SJSA1 (cell line): ENCODE data around the gene SOX9. TPM values are rescaled to one million over a fixed set of nuclear protein-coding genes. Genes with fewer than 3 reads are reported as not detected.
"Not testable (repeated sequence)": the region's sequence is repeated elsewhere in the genome, so short reads cannot be mapped to it uniquely, and the experiment has no call there.

Source experiments
- DNase-seq, 2 experiments: peaks; one replicate each; pipeline ENCODE4 v3.0.0-alpha.2; 2015 to 2020; ENCODE audit warnings: low spot score in 2 of 2, low read depth in 1 of 2
- H3K27ac ChIP-seq: fragments of 250-450 bp; sonication (Bioruptor Pico); 2 replicates; pipeline ENCODE4 v1.5.1; 2020; ENCODE audit warnings: mild to moderate bottlenecking, moderate library complexity
- H3K27me3 ChIP-seq: fragments of 250-450 bp; sonication (Bioruptor Pico); replicated peaks from 2 replicates; pipeline ENCODE4 v1.5.1; 2020; ENCODE audit warnings: mild to moderate bottlenecking, moderate library complexity
- H3K36me3 ChIP-seq: fragments of 250-450 bp; sonication (Bioruptor Pico); 2 replicates; pipeline ENCODE4 v1.5.1; 2020; ENCODE audit warnings: mild to moderate bottlenecking
- H3K4me1 ChIP-seq: fragments of 250-450 bp; sonication (Bioruptor Pico); replicated peaks from 2 replicates; pipeline ENCODE4 v1.6.1; 2021; ENCODE audit warnings: mild to moderate bottlenecking
- H3K4me3 ChIP-seq: fragments of 250-450 bp; sonication (Bioruptor Pico); 2 replicates; pipeline ENCODE4 v1.5.1; 2020; ENCODE audit warnings: mild to moderate bottlenecking
- H3K9me3 ChIP-seq: fragments of 250-450 bp; sonication (Bioruptor Pico); replicated peaks from 2 replicates; pipeline ENCODE4 v1.5.1; 2020; ENCODE audit warnings: mild to moderate bottlenecking
- total RNA-seq: library from RNA; depleted of rRNA; stranded (reverse); fragments of >200 nt; shearing (Covaris generic); gene quantifications from 2 replicates; pipeline ENCODE4 v1.2.3, GENCODE V29; 2014

Gene SOX9
- total RNA-seq, 1 experiment from 2014 or later: 2.9 TPM

- DNase-seq: no peak
- no peak overlapping the region for H3K27ac ChIP-seq
- H3K4me1 ChIP-seq: peaks cover 53% of the 10 kb centered on the region
- peaks cover 25% of the 10 kb centered on the region for H3K36me3 ChIP-seq
- H3K4me3 ChIP-seq: no peak overlapping the region
- no peaks in the 10 kb centered on the region for H3K9me3 ChIP-seq
- H3K27me3 ChIP-seq: no peaks in the 10 kb centered on the region
These were observed 4.4 kb downstream of the SOX9 start for GRCh38 chr17:72125226-72125651.

- Histone ChIP-seq H3K4me1 (peaks cover 51% of the 10 kb centered on the region), H3K27me3 (no peaks in the 10 kb centered on the region), H3K36me3 (peaks cover 25% of the 10 kb centered on the region), H3K4me3 (no peak overlapping the region), H3K9me3 (no peaks in the 10 kb centered on the region), H3K27ac (no peak overlapping the region)
- DNase-seq: no peak
These were observed 4.9 kb downstream of the SOX9 start for GRCh38 chr17:72125742-72126141.

GRCh38 chr17:72126575-72127486, 6.0 kb downstream of the SOX9 start:
- peak in 1 of 2 experiments; percentile 60 for DNase-seq
- H3K4me1 ChIP-seq: peaks cover 43% of the 10 kb centered on the region
- H3K27me3 ChIP-seq: no peaks in the 10 kb centered on the region
- no peak overlapping the region for H3K4me3 ChIP-seq
- peaks cover 25% of the 10 kb centered on the region for H3K36me3 ChIP-seq
- no peak overlapping the region for H3K27ac ChIP-seq
- H3K9me3 ChIP-seq: no peaks in the 10 kb centered on the region

GRCh38 chr17:72128039-72128438, 7.2 kb downstream of the SOX9 start:
- Histone ChIP-seq H3K27me3 (no peaks in the 10 kb centered on the region), H3K36me3 (peaks cover 21% of the 10 kb centered on the region), H3K4me3 (no peak overlapping the region), H3K4me1 (peaks cover 35% of the 10 kb centered on the region), H3K27ac (no peak overlapping the region), H3K9me3 (no peaks in the 10 kb centered on the region)
- no peak for DNase-seq

- Histone ChIP-seq H3K4me1 (peaks cover 26% of the 10 kb centered on the region), H3K4me3 (no peak overlapping the region), H3K36me3 (no peaks in the 10 kb centered on the region), H3K9me3 (no peaks in the 10 kb centered on the region), H3K27me3 (no peaks in the 10 kb centered on the region; the same call in 1 of the 2 replicates), H3K27ac (peak overlapping the region; percentile 6; the same call in 1 of the 2 replicates)
- peak in 1 of 2 experiments; percentile 40 for DNase-seq
These were observed 14.0 kb downstream of the SOX9 start for GRCh38 chr17:72134608-72135394.

GRCh38 chr17:72135546-72136325, 14.9 kb downstream of the SOX9 start:
- H3K36me3 ChIP-seq: no peaks in the 10 kb centered on the region
- H3K4me1 ChIP-seq: peaks cover 27% of the 10 kb centered on the region
- H3K4me3 ChIP-seq: no peak overlapping the region
- no peaks in the 10 kb centered on the region for H3K9me3 ChIP-seq
- H3K27ac ChIP-seq: no peak overlapping the region
- H3K27me3 ChIP-seq: no peaks in the 10 kb centered on the region; the same call in 1 of the 2 replicates
- DNase-seq: no peak

- H3K36me3 ChIP-seq: no peaks in the 10 kb centered on the region
- no peaks in the 10 kb centered on the region for H3K9me3 ChIP-seq
- no peak overlapping the region for H3K4me3 ChIP-seq
- no peak for DNase-seq
- H3K4me1 ChIP-seq: peaks cover 27% of the 10 kb centered on the region
- no peaks in the 10 kb centered on the region; the same call in 1 of the 2 replicates for H3K27me3 ChIP-seq
- H3K27ac ChIP-seq: no peak overlapping the region
These were observed 15.9 kb downstream of the SOX9 start for GRCh38 chr17:72136692-72137091.

GRCh38 chr17:72137161-72137560, 16.3 kb downstream of the SOX9 start:
- Histone ChIP-seq H3K9me3 (no peaks in the 10 kb centered on the region), H3K27me3 (no peaks in the 10 kb centered on the region; the same call in 1 of the 2 replicates), H3K36me3 (no peaks in the 10 kb centered on the region), H3K4me1 (peaks cover 27% of the 10 kb centered on the region), H3K27ac (no peak overlapping the region), H3K4me3 (no peak overlapping the region)
- DNase-seq: no peak

GRCh38 chr17:72139212-72139611, 18.4 kb downstream of the SOX9 start:
- no peak for DNase-seq
- H3K27ac ChIP-seq: no peak overlapping the region
- no peaks in the 10 kb centered on the region; the same call in 1 of the 2 replicates for H3K27me3 ChIP-seq
- peaks cover 24% of the 10 kb centered on the region for H3K4me1 ChIP-seq
- H3K36me3 ChIP-seq: no peaks in the 10 kb centered on the region
- H3K9me3 ChIP-seq: no peaks in the 10 kb centered on the region
- H3K4me3 ChIP-seq: no peak overlapping the region

GRCh38 chr17:72141336-72141735, 20.5 kb downstream of the SOX9 start:
- no peak overlapping the region for H3K4me3 ChIP-seq
- H3K27me3 ChIP-seq: no peaks in the 10 kb centered on the region; the same call in 1 of the 2 replicates
- no peaks in the 10 kb centered on the region for H3K9me3 ChIP-seq
- no peak for DNase-seq
- H3K27ac ChIP-seq: no peak overlapping the region
- peaks cover 12% of the 10 kb centered on the region; the same call in 1 of the 2 replicates for H3K4me1 ChIP-seq
- H3K36me3 ChIP-seq: no peaks in the 10 kb centered on the region

- not testable (repeated sequence) for H3K4me3 ChIP-seq, DNase-seq, H3K36me3 ChIP-seq, H3K27ac ChIP-seq, H3K27me3 ChIP-seq, H3K4me1 ChIP-seq, H3K9me3 ChIP-seq
These were observed 21.3 kb downstream of the SOX9 start for GRCh38 chr17:72142097-72142496.

GRCh38 chr17:72142614-72143013, 21.8 kb downstream of the SOX9 start:
- H3K4me1 ChIP-seq: peaks cover 9% of the 10 kb centered on the region; the same call in 1 of the 2 replicates
- no peak for DNase-seq
- H3K4me3 ChIP-seq: no peak overlapping the region
- no peaks in the 10 kb centered on the region for H3K36me3 ChIP-seq
- no peaks in the 10 kb centered on the region for H3K9me3 ChIP-seq
- no peak overlapping the region for H3K27ac ChIP-seq
- no peaks in the 10 kb centered on the region for H3K27me3 ChIP-seq

GRCh38 chr17:72143245-72143644, 22.4 kb downstream of the SOX9 start:
- Histone ChIP-seq H3K4me3 (no peak overlapping the region), H3K27me3 (no peaks in the 10 kb centered on the region), H3K36me3 (no peaks in the 10 kb centered on the region), H3K27ac (no peak overlapping the region), H3K9me3 (no peaks in the 10 kb centered on the region), H3K4me1 (peaks cover 9% of the 10 kb centered on the region; the same call in 1 of the 2 replicates)
- no peak for DNase-seq
